ENCODE measurements around the gene TMEM255B.

- TF ChIP-seq, protein P1, sequence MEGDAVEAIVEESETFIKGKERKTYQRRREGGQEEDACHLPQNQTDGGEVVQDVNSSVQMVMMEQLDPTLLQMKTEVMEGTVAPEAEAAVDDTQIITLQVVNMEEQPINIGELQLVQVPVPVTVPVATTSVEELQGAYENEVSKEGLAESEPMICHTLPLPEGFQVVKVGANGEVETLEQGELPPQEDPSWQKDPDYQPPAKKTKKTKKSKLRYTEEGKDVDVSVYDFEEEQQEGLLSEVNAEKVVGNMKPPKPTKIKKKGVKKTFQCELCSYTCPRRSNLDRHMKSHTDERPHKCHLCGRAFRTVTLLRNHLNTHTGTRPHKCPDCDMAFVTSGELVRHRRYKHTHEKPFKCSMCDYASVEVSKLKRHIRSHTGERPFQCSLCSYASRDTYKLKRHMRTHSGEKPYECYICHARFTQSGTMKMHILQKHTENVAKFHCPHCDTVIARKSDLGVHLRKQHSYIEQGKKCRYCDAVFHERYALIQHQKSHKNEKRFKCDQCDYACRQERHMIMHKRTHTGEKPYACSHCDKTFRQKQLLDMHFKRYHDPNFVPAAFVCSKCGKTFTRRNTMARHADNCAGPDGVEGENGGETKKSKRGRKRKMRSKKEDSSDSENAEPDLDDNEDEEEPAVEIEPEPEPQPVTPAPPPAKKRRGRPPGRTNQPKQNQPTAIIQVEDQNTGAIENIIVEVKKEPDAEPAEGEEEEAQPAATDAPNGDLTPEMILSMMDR (IDR thresholded peaks at IDR 0.05), result no peak
- no peak for TF ChIP-seq POLR2A (IDR thresholded peaks at IDR 0.05)
Measured at GRCh38 chr13:113783966-113784644, 25.1 kb downstream of the TMEM255B start.
